GM10266 (cell line): ENCODE data around the gene NCEH1.

Experiments used
- DNase-seq: peaks from one replicate; pipeline ENCODE4 v3.0.0; 2012; ENCODE audit errors: extremely low spot score
- TF ChIP-seq, protein P1 (sequence below): IDR thresholded peaks from 2 replicates; pipeline ENCODE4 v1.5.1; 2012; ENCODE audit warnings: mild to moderate bottlenecking, low read depth; ENCODE audit not compliant: control insufficient read depth, insufficient read depth; ENCODE audit errors: missing control alignments

The NCEH1 gene

DNA sequence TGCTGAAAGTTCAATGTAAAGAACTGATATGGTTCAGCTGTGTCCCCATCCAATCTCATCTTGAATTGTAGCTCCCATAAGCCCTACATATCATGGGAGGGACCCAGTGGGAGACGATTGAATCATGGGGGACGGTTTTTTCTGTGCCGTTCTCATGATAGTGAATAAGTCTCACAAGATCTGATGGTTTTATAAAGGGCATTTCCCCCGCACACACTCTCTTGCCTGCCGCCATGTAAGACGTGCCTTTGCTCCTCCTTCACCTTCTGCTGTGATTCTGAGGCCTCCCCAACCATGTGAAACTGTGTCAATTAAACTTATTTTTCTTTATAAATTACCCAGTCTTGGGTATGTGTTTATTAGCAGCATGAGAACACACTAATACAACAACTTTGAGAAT lies 101.1 kb downstream of the NCEH1 start:
- no peak for DNase-seq
- TF ChIP-seq, protein P1, sequence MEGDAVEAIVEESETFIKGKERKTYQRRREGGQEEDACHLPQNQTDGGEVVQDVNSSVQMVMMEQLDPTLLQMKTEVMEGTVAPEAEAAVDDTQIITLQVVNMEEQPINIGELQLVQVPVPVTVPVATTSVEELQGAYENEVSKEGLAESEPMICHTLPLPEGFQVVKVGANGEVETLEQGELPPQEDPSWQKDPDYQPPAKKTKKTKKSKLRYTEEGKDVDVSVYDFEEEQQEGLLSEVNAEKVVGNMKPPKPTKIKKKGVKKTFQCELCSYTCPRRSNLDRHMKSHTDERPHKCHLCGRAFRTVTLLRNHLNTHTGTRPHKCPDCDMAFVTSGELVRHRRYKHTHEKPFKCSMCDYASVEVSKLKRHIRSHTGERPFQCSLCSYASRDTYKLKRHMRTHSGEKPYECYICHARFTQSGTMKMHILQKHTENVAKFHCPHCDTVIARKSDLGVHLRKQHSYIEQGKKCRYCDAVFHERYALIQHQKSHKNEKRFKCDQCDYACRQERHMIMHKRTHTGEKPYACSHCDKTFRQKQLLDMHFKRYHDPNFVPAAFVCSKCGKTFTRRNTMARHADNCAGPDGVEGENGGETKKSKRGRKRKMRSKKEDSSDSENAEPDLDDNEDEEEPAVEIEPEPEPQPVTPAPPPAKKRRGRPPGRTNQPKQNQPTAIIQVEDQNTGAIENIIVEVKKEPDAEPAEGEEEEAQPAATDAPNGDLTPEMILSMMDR: no peak

DNA sequence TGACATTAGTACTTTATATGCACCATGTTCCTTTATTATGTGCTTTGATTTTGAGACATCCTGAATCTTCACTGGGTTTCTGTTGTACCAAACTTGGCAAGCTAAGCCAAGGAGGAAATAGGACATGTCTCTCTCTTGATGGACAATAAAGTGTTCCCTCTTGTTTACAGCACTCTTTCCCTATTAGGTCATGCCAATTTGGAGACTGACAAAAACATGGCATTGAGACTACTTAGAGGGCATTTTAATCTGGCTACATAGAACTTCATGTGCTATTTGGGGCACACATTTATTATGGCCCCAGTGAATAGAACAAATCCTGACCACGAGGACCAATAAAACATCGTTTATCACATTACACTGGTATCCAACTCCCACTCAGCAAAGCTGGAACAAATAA lies 102.3 kb downstream of the NCEH1 start:
- no peak for DNase-seq
- TF ChIP-seq, protein P1: no peak

DNA sequence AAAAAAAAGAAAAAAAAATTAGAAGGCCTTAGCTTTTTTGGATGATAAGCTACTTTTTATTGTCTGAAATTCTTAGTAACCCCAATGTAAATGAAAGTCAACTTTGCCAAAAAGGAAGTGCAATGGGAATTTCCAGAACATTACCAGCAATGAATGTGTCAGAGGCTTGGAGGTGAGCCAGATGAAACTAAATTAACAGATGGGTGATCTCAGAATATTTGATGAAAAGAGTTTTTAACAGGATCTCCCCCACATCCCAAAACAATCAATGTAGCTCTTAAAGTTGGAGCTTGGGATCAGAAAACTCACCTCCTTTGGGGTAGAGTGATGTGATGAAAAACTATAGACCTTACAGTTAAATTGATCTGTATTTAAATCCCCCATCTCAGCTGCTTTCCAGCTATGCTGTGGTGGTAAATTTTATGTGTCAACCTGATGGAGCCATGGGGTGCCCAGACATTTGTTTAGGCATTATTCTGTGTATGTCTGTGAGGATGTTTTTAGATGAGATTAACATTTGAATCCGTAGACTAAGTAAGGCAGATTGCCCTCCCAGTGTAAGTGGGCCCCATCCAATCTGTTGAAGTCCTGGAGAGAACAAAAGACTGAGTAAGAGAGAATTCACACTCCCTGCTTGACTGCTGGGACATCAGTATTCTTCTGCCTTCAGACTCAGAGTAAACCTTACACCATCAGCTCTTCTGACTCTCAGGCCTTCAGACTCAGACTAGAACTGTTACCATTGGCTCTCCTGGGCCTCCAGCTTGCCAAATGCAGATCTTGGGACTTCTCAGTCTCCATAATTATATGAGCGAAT lies 103.4 kb downstream of the NCEH1 start:
- DNase-seq: peak; percentile 45
- TF ChIP-seq, protein P1: no peak

DNA sequence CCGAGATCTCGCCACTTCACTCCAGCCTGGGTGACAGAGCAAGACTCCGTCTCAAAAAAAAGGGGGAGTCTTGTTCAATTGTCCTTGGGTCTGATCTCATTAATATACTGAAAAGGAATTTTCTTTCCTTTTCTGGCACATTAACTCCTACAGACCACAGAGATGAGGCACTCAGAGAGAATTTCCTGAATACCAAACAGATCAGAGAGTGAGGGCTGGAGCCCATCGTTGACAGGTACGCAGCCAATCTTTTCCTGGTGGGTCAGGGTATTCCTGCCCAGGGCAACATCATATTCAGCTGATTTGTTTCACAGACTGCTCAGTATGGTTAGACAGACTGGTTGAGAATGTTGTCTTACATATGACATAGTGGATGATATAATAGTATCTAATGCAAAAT lies 104.8 kb downstream of the NCEH1 start:
- TF ChIP-seq, protein P1: no peak

DNA sequence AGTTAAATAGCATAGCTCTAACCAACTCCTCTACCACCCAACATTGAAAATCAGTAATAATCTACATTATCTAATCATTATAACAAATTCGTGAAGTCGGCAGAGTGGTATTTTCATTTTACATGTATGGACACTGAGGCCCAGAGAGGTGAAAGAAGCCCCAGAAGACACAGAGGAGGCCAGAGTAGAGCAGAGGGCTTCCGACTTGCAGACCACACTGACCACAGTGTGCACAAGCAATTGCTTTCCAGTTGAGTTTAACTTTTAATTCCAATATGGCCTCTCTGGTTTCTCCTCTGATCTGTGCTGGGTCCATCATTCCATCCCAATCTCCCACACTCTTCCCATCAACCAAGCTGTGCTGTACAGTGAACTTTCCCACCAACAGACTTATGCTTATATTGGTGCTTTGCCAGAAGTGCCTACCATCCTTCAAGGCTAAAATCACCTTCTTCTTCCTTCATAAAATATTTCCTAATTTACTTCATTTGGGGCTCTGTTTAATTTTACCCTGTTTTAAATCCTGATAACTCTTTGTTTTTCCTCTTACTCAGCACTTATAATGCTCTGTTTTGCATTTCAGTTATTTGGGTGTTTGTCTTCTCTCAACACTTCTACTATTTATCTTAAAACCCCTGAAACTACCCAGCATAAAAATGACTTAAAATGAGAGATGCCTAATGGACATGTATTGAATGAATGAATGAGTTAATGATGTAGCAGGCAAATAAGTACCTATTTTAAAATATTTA lies 105.8 kb downstream of the NCEH1 start:
- no peak for DNase-seq
- TF ChIP-seq, protein P1: no peak

More for the DNA sequence above, 104.8 kb downstream of the NCEH1 start:
- DNase-seq: no peak

DNA sequence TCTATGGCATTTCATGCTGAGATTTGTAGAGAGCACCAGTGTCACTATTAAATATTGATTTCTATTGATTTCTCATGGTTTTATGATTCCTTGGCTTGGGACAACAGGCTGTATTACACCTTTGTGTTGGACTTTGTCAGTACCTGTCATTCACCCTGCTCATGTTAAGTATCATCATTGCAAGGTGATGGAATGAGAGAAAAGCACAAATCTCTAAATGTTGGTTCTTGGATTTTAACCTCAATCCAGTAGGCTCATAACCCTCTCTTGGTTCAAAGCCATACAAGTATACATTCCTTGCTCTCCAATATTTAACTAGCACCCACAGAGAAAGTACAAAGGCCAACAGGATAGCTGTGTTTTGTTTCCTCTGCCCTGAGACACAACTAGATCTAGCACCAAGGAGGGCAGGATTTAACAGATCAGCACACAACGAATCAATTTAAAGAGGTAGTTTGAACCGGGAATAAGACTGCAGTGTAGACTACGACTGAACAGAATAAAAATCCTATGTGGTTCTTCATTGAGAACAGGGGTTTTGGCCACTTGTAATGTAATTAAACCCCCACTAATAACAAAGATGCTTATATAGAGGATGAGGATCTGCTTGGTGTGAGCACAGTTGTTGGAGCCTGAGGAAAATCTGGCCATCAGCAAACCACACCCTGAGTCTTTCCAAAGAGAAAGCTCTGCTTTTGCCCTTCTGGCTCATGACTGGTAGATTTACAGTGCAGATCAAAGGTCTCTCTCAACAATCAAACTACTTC lies 109.6 kb downstream of the NCEH1 start:
- no peak for DNase-seq
- TF ChIP-seq, protein P1: no peak
